MM.1S (cell line): ENCODE data around the gene ANKH.

Experiments used
- DNase-seq: peaks from one replicate; pipeline ENCODE4 v3.0.0-alpha.2; 2015
- H2AFZ ChIP-seq: fragments of 300-600 bp; sonication (generic); 2 replicates; pipeline ENCODE4 v1.6.0; 2016; ENCODE audit warnings: antibody characterized with exemption, low read length
- H3F3A ChIP-seq: fragments of 300-600 bp; sonication (generic); 2 replicates; pipeline ENCODE4 v1.6.1; 2016; ENCODE audit warnings: mild to moderate bottlenecking, antibody characterized with exemption, low read length, moderate library complexity, mixed read lengths; ENCODE audit not compliant: insufficient read depth
- H3K27ac ChIP-seq: fragments of 300-600 bp; sonication (generic); 2 replicates; pipeline ENCODE4 v1.5.1; 2016; ENCODE audit warnings: mild to moderate bottlenecking, low read length
- H3K27me3 ChIP-seq: fragments of 300-600 bp; sonication (generic); replicated peaks from 2 replicates; pipeline ENCODE4 v1.6.0; 2016; ENCODE audit warnings: low read length; ENCODE audit not compliant: insufficient read depth
- H3K36me3 ChIP-seq: fragments of 300-600 bp; sonication (generic); replicated peaks from 2 replicates; pipeline ENCODE4 v1.6.1; 2016; ENCODE audit warnings: mild to moderate bottlenecking, low read length, mixed read lengths; ENCODE audit not compliant: insufficient read depth
- H3K4me1 ChIP-seq: fragments of 300-600 bp; sonication (generic); 2 replicates; pipeline ENCODE4 v1.6.1; 2016; ENCODE audit warnings: low read length, mixed read lengths
- H3K4me2 ChIP-seq: fragments of 300-600 bp; sonication (generic); 2 replicates; pipeline ENCODE4 v1.6.0; 2016; ENCODE audit warnings: low read depth, low read length
- H3K4me3 ChIP-seq: fragments of 300-600 bp; sonication (generic); 2 replicates; pipeline ENCODE4 v1.5.1; 2016; ENCODE audit warnings: low read length, mixed read lengths
- H3K79me2 ChIP-seq: fragments of 300-600 bp; sonication (generic); 2 replicates; pipeline ENCODE4 v1.6.1; 2016; ENCODE audit warnings: mixed run types, low read length, mixed read lengths
- H3K9ac ChIP-seq: fragments of 300-600 bp; sonication (generic); 2 replicates; pipeline ENCODE4 v1.6.1; 2016; ENCODE audit warnings: low read length, mixed read lengths
- H3K9me2 ChIP-seq: fragments of 300-600 bp; sonication (generic); replicated peaks from 2 replicates; pipeline ENCODE4 v1.6.1; 2016; ENCODE audit warnings: mild to moderate bottlenecking, low read length, mixed read lengths; ENCODE audit not compliant: insufficient read depth
- H3K9me3 ChIP-seq: fragments of 300-600 bp; sonication (generic); replicated peaks from 2 replicates; pipeline ENCODE4 v1.6.1; 2016; ENCODE audit warnings: mild to moderate bottlenecking, low read length, mixed read lengths; ENCODE audit not compliant: insufficient read depth
- H4K20me1 ChIP-seq: fragments of 300-600 bp; sonication (generic); 2 replicates; pipeline ENCODE4 v1.6.1; 2016; ENCODE audit warnings: mild to moderate bottlenecking, low read length, moderate library complexity, mixed read lengths; ENCODE audit not compliant: insufficient read depth
- CTCF ChIP-seq: fragments of 300-600 bp; sonication (generic); IDR thresholded peaks from 2 replicates; pipeline ENCODE4 v1.5.1; 2016; ENCODE audit warnings: antibody characterized with exemption, low read length, mixed read lengths
- EZH2 ChIP-seq: fragments of 300-600 bp; sonication (generic); optimal IDR thresholded peaks from 2 replicates; pipeline ENCODE3; 2017; ENCODE audit warnings: low read depth, mild to moderate bottlenecking, antibody characterized with exemption, low read length, mixed read lengths
- EZH2phosphoT487 ChIP-seq: fragments of 300-600 bp; sonication (generic); IDR thresholded peaks from 2 replicates; pipeline ENCODE4 v1.6.1; 2018; ENCODE audit warnings: antibody characterized with exemption, low read length

Gene ANKH

DNA sequence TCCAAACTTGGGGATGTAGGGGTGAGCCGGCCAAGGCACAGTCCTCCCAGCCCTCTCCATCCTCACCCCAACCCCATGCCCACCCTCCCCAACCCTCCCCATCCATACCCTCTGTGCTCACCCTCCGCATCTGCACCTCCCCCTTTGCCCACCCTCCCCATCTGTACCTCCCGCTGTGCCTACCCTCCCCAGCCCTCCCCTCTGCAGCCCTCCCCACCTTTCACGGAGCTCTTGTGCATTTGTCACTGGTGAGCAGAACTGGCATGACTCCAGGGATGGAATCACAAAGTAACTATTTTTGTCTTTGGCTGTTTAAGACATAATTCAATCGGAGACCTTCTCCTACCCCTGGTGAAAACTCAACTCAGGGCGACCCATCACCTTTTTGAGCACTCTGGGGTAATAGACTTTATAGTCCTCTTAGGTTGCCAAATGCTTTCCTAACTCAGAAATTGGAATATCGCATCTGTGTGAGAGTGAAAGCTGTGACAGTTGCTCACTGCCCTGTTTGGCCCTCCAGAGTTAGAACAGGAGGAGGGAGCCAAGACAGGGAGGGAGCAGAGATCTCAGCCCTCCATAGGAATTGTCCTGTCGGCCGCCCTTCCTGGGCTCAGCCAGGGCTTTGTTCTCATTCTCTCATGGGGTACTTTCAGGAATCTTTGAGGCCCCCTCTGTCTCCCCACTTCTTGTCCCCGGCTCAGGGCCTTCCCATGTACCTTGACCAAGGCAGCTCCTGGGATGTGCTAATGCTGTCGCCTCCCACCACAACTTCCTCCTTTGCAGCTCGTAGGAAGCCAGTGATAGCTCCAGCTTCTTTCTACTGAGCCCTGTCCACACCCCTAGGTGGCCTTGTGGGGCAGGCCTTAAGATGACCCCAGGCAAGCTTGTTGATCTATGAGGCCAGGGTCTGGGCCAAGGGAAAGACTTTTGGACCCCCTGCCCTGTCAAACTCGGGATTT, 170.8 kb downstream of the ANKH start:
- Histone ChIP-seq H3K4me1 (no peaks in the 10 kb centered on the region), H3K27me3 (no peaks in the 10 kb centered on the region), H2AFZ (no peak overlapping the region), H3K4me3 (no peak overlapping the region), H3K9ac (no peak overlapping the region), H3K36me3 (peaks cover 3% of the 10 kb centered on the region; the same call in 1 of the 2 replicates), H3K4me2 (no peak overlapping the region), H3K79me2 (0 out of 2 replicates have a peak, but pooled peaks cover 19% of the 10 kb centered on the region), H3K9me3 (no peaks in the 10 kb centered on the region), H3K9me2 (no peaks in the 10 kb centered on the region), H3F3A (no peaks in the 10 kb centered on the region; the same call in 1 of the 2 replicates), H3K27ac (no peak overlapping the region), H4K20me1 (no peaks in the 10 kb centered on the region)
- DNase-seq = no peak
- TF ChIP-seq EZH2phosphoT487 = no peak
- TF ChIP-seq CTCF = no peak
- TF ChIP-seq EZH2 = no peak

DNA sequence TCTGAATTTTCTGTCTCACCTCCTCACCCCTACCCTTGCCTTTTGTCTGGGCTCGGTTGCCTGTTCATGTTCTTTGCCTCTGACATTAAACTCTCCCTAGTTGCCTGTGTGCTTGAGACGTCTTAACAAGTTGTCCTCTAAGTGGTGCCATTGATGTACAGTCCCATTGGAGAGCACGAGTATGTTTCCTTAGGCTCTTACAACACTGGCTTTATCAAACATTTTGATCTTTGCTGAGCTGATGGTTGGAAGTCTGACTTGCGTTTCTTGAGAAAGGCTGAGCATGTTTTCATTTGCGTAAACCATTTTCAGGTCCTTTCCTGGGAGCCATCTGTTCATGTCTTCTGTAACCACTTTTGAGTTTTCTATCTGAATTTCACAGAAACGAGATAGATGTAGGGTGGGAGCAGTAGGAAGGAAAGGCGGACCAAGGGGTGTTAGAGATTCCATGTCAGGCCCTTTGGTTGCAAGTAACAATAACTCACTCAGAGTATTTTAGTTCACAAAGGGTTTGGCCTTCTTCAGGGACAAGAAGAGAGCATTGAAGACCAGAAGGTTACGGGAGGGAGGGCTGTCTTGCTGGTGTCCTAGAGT, 171.7 kb downstream of the ANKH start:
- Histone ChIP-seq H3K4me1 (no peaks in the 10 kb centered on the region), H4K20me1 (no peaks in the 10 kb centered on the region), H3K27ac (no peak overlapping the region), H3K36me3 (peaks cover 3% of the 10 kb centered on the region; the same call in 1 of the 2 replicates), H3K27me3 (no peaks in the 10 kb centered on the region), H3K79me2 (0 out of 2 replicates have a peak, but pooled peaks cover 16% of the 10 kb centered on the region), H2AFZ (no peak overlapping the region), H3K9me3 (no peaks in the 10 kb centered on the region), H3K4me3 (no peak overlapping the region), H3K9me2 (no peaks in the 10 kb centered on the region), H3F3A (no peaks in the 10 kb centered on the region), H3K4me2 (no peak overlapping the region), H3K9ac (no peak overlapping the region)
- DNase-seq = no peak
- no peak for TF ChIP-seq EZH2
- no peak for TF ChIP-seq EZH2phosphoT487
- TF ChIP-seq CTCF = no peak

DNA sequence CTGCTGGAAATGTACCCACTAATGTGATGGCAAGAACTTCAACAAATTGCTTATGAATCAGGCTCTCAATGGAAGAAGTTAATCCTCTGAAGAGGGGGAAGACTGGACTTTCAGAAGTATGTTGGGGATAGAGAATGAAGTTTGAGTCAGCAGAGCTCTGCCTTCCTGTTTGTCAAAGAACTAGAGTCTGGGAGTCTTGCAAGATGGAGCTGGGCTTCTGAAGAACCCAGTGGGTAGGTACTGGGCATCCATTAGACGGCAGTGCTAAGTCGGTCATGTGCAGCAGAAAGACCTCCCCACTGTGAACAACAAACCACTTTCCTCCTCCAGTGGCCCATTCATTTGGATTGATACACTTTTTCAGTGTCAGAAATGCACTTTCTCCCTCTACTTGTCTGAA, 172.4 kb downstream of the ANKH start:
- peaks cover 7% of the 10 kb centered on the region; the same call in 1 of the 2 replicates for H3K36me3 ChIP-seq
- H3K27me3 ChIP-seq = no peaks in the 10 kb centered on the region
- H3K4me3 ChIP-seq = no peak overlapping the region
- H3K4me2 ChIP-seq = no peak overlapping the region
- DNase-seq = no peak
- H4K20me1 ChIP-seq = no peaks in the 10 kb centered on the region
- H3K4me1 ChIP-seq = no peaks in the 10 kb centered on the region
- H3K9ac ChIP-seq = no peak overlapping the region
- no peak overlapping the region for H2AFZ ChIP-seq
- H3K9me3 ChIP-seq = no peaks in the 10 kb centered on the region
- no peaks in the 10 kb centered on the region for H3F3A ChIP-seq
- H3K79me2 ChIP-seq = peaks cover 13% of the 10 kb centered on the region; the same call in 1 of the 2 replicates
- no peak overlapping the region for H3K27ac ChIP-seq
- H3K9me2 ChIP-seq = no peaks in the 10 kb centered on the region
- TF ChIP-seq CTCF = no peak
- TF ChIP-seq EZH2 = no peak
- TF ChIP-seq EZH2phosphoT487 = no peak
